ENCODE results near the gene PDE4B.

GRCh38 chr1:66405061-66405460 lies 612.4 kb downstream of the PDE4B start:
- TF ChIP-seq, protein P1, sequence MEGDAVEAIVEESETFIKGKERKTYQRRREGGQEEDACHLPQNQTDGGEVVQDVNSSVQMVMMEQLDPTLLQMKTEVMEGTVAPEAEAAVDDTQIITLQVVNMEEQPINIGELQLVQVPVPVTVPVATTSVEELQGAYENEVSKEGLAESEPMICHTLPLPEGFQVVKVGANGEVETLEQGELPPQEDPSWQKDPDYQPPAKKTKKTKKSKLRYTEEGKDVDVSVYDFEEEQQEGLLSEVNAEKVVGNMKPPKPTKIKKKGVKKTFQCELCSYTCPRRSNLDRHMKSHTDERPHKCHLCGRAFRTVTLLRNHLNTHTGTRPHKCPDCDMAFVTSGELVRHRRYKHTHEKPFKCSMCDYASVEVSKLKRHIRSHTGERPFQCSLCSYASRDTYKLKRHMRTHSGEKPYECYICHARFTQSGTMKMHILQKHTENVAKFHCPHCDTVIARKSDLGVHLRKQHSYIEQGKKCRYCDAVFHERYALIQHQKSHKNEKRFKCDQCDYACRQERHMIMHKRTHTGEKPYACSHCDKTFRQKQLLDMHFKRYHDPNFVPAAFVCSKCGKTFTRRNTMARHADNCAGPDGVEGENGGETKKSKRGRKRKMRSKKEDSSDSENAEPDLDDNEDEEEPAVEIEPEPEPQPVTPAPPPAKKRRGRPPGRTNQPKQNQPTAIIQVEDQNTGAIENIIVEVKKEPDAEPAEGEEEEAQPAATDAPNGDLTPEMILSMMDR (conservative IDR thresholded peaks at IDR 0.05; ENCODE audit: low read length), result no peak
- TF ChIP-seq EZH2phosphoT487 (IDR thresholded peaks at IDR 0.05; ENCODE audit: borderline replicate concordance), result no peak

Measured in Loucy (cell line).